HG03520 (cell line): ENCODE results near the gene KCNMA1.
"Not testable (repeated sequence)": the region's sequence is repeated elsewhere in the genome, so short reads cannot be mapped to it uniquely, and the experiment has no call there.

Experiments
- ATAC-seq: cut with Tn5 transposase; IDR thresholded peaks from one replicate; pipeline ENCODE4 v1.9.1; 2021; ENCODE audit warnings: mild to moderate bottlenecking, moderate library complexity; ENCODE audit not compliant: unreplicated experiment

Gene KCNMA1

GRCh38 chr10:77428691-77429395, 208.8 kb downstream of the KCNMA1 start:
- no peak for ATAC-seq

- ATAC-seq = no peak
These were observed 213.4 kb downstream of the KCNMA1 start for GRCh38 chr10:77424257-77424656.

GRCh38 chr10:77422491-77423338, 214.9 kb downstream of the KCNMA1 start:
- no peak for ATAC-seq

- ATAC-seq = no peak
These were observed 216.0 kb downstream of the KCNMA1 start for GRCh38 chr10:77421591-77421990.

- ATAC-seq = no peak
These were observed 216.6 kb downstream of the KCNMA1 start for GRCh38 chr10:77420947-77421523.

GRCh38 chr10:77419979-77420378, 217.6 kb downstream of the KCNMA1 start:
- no peak for ATAC-seq

GRCh38 chr10:77419056-77419455, 218.6 kb downstream of the KCNMA1 start:
- no peak for ATAC-seq

- ATAC-seq = no peak
These were observed 219.6 kb downstream of the KCNMA1 start for GRCh38 chr10:77417806-77418640.

- no peak for ATAC-seq
These were observed 220.2 kb downstream of the KCNMA1 start for GRCh38 chr10:77417359-77417758.

GRCh38 chr10:77416311-77417135, 221.1 kb downstream of the KCNMA1 start:
- no peak for ATAC-seq

- no peak for ATAC-seq
These were observed 222.2 kb downstream of the KCNMA1 start for GRCh38 chr10:77415313-77415960.

GRCh38 chr10:77413231-77413630, 224.4 kb downstream of the KCNMA1 start:
- no peak for ATAC-seq

- ATAC-seq = not testable (repeated sequence)
These were observed 225.0 kb downstream of the KCNMA1 start for GRCh38 chr10:77412573-77413133.

- no peak for ATAC-seq
These were observed 225.8 kb downstream of the KCNMA1 start for GRCh38 chr10:77411805-77412204.

- ATAC-seq = no peak
These were observed 227.1 kb downstream of the KCNMA1 start for GRCh38 chr10:77410523-77410922.

GRCh38 chr10:77409697-77410471, 227.7 kb downstream of the KCNMA1 start:
- ATAC-seq = no peak

- no peak for ATAC-seq
These were observed 229.3 kb downstream of the KCNMA1 start for GRCh38 chr10:77408259-77408658.

- no peak for ATAC-seq
These were observed 230.7 kb downstream of the KCNMA1 start for GRCh38 chr10:77406764-77407430.
